Lung (tissue), 12 donors: ENCODE results near the gene PLEKHM3. TPM values are rescaled to one million over a fixed set of nuclear protein-coding genes. Genes with fewer than 3 reads are reported as not detected.
"Not testable (repeated sequence)": the region's sequence is repeated elsewhere in the genome, so short reads cannot be mapped to it uniquely, and the experiment has no call there.

ENCODE experiments used
- ATAC-seq: fragments of 200-7000 bp; cut with Tn5 transposase; one replicate; pipeline ENCODE4 v1.9.1; 2020; ENCODE audit warnings: moderate number of reproducible peaks; ENCODE audit not compliant: insufficient read depth, low FRiP score
- DNase-seq, 3 donors: peaks; one replicate each; pipeline ENCODE4 v3.0.0-alpha.2; 2013 to 2017
- H3K27ac ChIP-seq, 2 donors: one replicate each; pipeline ENCODE4 v1.5.1; 2013; ENCODE audit warnings: mild to moderate bottlenecking in 2 of 2, moderate library complexity in 2 of 2, control low read depth in 1 of 2, inconsistent platforms in 1 of 2, low read depth in 1 of 2, low read length in 1 of 2
- H3K27me3 ChIP-seq, 3 donors: one replicate each; pipeline ENCODE4 v1.5.1; 2013; ENCODE audit warnings: low read length in 2 of 3; ENCODE audit not compliant: control insufficient read depth in 3 of 3, insufficient read depth in 3 of 3
- H3K36me3 ChIP-seq, 4 donors: one replicate each; pipeline ENCODE4 v1.5.1; 2013; ENCODE audit warnings: low read length in 4 of 4, mild to moderate bottlenecking in 1 of 4, moderate library complexity in 1 of 4; ENCODE audit not compliant: control insufficient read depth in 4 of 4, insufficient read depth in 4 of 4
- H3K4me1 ChIP-seq, 5 donors: one replicate each; pipeline ENCODE4 v1.5.1; 2013; ENCODE audit warnings: low read length in 5 of 5, mild to moderate bottlenecking in 2 of 5, moderate library complexity in 1 of 5; ENCODE audit not compliant: control insufficient read depth in 5 of 5, insufficient read depth in 5 of 5
- H3K4me3 ChIP-seq: one replicate; pipeline ENCODE4 v1.5.1; 2013; ENCODE audit warnings: mild to moderate bottlenecking, control low read depth, moderate library complexity
- H3K9ac ChIP-seq, 2 donors: one replicate each; pipeline ENCODE4 v1.5.1; 2013; ENCODE audit warnings: low read length in 2 of 2, control low read depth in 1 of 2; ENCODE audit not compliant: insufficient read depth in 1 of 2
- H3K9me3 ChIP-seq, 4 donors: one replicate each; pipeline ENCODE4 v1.5.1; 2013; ENCODE audit warnings: low read length in 3 of 4, mild to moderate bottlenecking in 1 of 4, moderate library complexity in 1 of 4; ENCODE audit not compliant: control insufficient read depth in 4 of 4, insufficient read depth in 3 of 4
- WGBS, 2 donors: extraction: QIAGEN DNeasy Blood & Tissue Kit; methylation state at CpG; one replicate each; pipeline ENCODE4 v1.1.7; 2013; 5-methylcytosine and 5-hydroxymethylcytosine counted together
- polyA plus RNA-seq, 2 donors: library from polyadenylated mRNA; stranded (reverse); fragments of 200-250 nt; gene quantifications; one replicate each; pipeline ENCODE4 v1.2.1, GENCODE V29; 2013
- total RNA-seq, 2 donors: library from RNA; depleted of rRNA in 1 of 2; stranded (reverse); fragments of >200 nt in 1 of 2; gene quantifications; one replicate each; pipeline ENCODE4 v1.2.1, GENCODE V29; 2014 to 2021
- TF ChIP-seq, protein P1 (sequence below): IDR thresholded peaks from 2 replicates; pipeline ENCODE4 v1.5.1; 2012; ENCODE audit warnings: mild to moderate bottlenecking; ENCODE audit errors: control extremely low read depth, extremely low read depth
- donor health status: control.
- donor health status: control.
- donor health status: Bipolar disorder and iron deficiency.
- donor health status: healthy.
- donor health status: DM: yes; HTN: yes; CAD: no.

The PLEKHM3 gene
- total and polyA plus RNA-seq, 4 donors, result 5.6 to 32.9 (median 12.4) TPM

DNA sequence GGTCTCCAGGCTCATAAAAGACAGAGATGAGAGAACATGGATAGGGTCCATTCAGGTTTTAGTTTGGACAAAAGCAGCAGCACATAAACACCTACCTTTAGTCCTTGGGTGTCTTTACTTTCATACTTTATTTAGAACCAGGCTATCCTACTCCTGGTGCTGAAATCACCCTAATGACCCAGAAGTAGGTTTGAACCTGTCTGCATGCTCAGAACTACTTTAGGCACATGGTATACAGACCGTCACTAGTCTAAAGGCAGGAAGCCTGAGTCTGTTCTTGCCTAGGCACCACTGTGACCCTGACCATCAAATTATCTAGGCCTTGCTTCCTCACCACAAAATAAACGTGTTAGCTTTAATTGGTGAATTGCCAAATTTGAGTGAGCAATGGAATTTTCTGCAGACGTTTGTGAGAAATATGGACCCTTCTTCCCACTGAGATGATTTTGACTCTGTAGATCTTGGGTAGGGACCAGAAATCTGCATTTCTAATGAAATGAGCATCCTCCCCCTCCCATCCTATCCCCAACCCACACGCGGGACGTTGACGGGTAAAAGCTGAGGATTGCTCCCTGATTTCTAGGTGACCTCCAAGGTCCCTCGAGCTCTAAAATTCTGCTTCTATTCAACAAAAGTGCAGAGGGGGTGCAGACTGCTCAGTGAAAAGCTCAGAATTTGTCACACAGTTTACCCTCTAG is 75.1 kb downstream of the PLEKHM3 start:
- Histone ChIP-seq H3K4me3 (no peak overlapping the region), H3K27ac (no peak overlapping the region), H3K9me3 (no peaks in the 10 kb centered on the region), H3K9ac (no peak overlapping the region), H3K36me3 (peaks cover 0 to 4% (median 2%) of the 10 kb centered on the region in 4 donors), H3K27me3 (no peaks in the 10 kb centered on the region), H3K4me1 (peaks cover 0 to 11% (median 0%) of the 10 kb centered on the region in 5 donors)
- 80 to 85% methylated on average over 8 of the region's 8 CpGs for WGBS, 2 donors
- ATAC-seq (no peak), DNase-seq (no peak)
- TF ChIP-seq, protein P1, sequence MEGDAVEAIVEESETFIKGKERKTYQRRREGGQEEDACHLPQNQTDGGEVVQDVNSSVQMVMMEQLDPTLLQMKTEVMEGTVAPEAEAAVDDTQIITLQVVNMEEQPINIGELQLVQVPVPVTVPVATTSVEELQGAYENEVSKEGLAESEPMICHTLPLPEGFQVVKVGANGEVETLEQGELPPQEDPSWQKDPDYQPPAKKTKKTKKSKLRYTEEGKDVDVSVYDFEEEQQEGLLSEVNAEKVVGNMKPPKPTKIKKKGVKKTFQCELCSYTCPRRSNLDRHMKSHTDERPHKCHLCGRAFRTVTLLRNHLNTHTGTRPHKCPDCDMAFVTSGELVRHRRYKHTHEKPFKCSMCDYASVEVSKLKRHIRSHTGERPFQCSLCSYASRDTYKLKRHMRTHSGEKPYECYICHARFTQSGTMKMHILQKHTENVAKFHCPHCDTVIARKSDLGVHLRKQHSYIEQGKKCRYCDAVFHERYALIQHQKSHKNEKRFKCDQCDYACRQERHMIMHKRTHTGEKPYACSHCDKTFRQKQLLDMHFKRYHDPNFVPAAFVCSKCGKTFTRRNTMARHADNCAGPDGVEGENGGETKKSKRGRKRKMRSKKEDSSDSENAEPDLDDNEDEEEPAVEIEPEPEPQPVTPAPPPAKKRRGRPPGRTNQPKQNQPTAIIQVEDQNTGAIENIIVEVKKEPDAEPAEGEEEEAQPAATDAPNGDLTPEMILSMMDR, result no peak

DNA sequence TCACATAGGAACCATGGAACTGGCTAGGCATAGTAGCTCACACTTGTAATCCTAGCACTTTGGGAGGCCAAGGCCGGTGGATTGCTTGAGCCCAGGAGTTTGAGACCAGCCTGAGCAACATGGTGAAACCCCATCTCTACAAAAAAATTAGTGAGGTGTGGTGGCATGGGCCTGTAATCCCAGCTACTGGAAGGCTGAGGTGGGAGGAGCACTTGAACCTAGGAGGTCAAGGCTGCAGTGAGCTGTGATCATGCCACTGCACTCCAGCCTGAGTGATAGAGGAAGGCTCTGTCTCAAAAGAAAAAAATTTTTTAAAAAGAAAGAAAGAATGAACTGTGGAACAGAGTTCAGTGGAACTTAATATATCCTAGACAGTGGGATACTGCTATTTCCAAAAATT is 76.1 kb downstream of the PLEKHM3 start:
- 97 to 100% methylated on average over 1 of the region's 1 CpG for WGBS, 2 donors
- H3K9me3 ChIP-seq, H3K4me3 ChIP-seq, DNase-seq, H3K9ac ChIP-seq, H3K27me3 ChIP-seq, ATAC-seq, H3K27ac ChIP-seq, H3K36me3 ChIP-seq: not testable (repeated sequence)
- peaks cover 0 to 11% (median 0%) of the 10 kb centered on the region in 5 donors for H3K4me1 ChIP-seq

DNA sequence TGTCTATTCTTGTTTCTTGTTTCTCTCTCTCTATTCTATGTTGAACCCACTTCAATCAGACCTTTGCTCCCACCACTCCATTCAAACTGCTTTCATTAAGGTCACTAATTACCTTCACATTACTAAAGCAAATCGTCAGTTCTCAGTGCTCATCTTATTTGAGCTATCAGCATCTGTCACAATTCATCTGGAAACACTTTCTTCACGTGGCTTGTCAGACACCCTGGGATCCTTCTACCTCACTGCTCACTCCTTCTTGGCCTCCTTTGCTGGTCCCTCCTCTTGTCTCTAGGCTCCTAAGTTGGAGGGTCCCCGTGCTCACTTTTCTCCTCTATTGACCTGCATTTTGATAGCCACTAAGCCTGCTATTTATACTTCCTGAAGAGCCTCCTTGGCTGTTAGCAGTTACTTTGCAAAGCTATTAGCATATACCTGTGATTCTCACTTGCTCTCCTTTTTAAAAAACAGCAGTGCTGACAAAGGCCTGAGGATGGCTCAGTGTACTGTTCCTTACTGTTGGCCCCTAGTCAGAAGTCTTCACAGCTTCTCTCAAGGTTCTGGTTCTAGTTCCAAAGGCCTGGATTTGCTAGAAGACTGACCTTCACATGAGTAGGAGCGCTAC is 80.2 kb downstream of the PLEKHM3 start:
- H3K4me3 ChIP-seq, result no peak overlapping the region
- no peak overlapping the region for H3K27ac ChIP-seq
- ATAC-seq (no peak), DNase-seq (no peak)
- no peaks in the 10 kb centered on the region for H3K27me3 ChIP-seq
- no peaks in the 10 kb centered on the region for H3K9me3 ChIP-seq
- TF ChIP-seq, protein P1, result no peak
- 72 to 84% methylated on average over 4 of the region's 4 CpGs for WGBS, 2 donors
- H3K9ac ChIP-seq, result no peak overlapping the region
- peaks cover 3 to 8% (median 5%) of the 10 kb centered on the region in 4 donors for H3K36me3 ChIP-seq
- peaks cover 0 to 5% (median 0%) of the 10 kb centered on the region in 5 donors for H3K4me1 ChIP-seq

DNA sequence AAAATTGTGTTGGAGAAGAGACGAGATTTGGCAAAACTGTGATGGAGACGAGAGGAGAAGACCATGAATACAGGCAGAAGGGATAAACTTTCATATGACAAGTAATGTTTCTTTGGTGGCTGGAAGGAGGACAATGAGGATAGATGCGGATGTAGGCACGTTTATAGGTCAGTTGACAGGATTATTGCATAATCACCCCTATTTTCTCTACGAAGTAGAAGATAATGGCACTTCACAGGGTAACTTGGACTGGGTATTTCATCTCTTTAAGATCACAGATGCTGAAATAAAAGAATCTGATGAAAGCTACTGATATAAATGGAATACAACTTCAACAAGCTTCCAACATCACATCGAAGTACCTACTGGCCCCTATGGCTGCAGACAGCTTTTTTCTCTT is 81.0 kb downstream of the PLEKHM3 start:
- Histone ChIP-seq H3K27me3 (no peaks in the 10 kb centered on the region), H3K4me3 (no peak overlapping the region), H3K36me3 (peaks cover 3 to 8% (median 5%) of the 10 kb centered on the region in 4 donors), H3K9ac (no peak overlapping the region), H3K27ac (no peak overlapping the region), H3K9me3 (no peaks in the 10 kb centered on the region), H3K4me1 (peaks cover 0 to 8% (median 0%) of the 10 kb centered on the region in 5 donors)
- TF ChIP-seq, protein P1, result no peak
- WGBS, 2 donors, result 84 to 86% methylated on average over 6 of the region's 6 CpGs
- DNase-seq (no peak), ATAC-seq (no peak)
